Testis (tissue), 3 donors: Measurements from ENCODE around the gene BID. TPM values are rescaled to one million over a fixed set of nuclear protein-coding genes. Genes with fewer than 3 reads are reported as not detected.

Source experiments
- DNase-seq: peaks from one replicate; pipeline ENCODE4 v3.0.0-alpha.2; 2019
- H3K27ac ChIP-seq, 2 donors: fragments of 200-600 bp; sonication (generic); one replicate each; pipeline ENCODE4 v1.5.1; 2019
- H3K27me3 ChIP-seq: fragments of 200-600 bp; sonication (generic); one replicate; pipeline ENCODE4 v1.5.1; 2019
- H3K36me3 ChIP-seq: fragments of 200-600 bp; sonication (generic); one replicate; pipeline ENCODE4 v1.5.1; 2017; ENCODE audit warnings: low read depth; ENCODE audit errors: missing control alignments
- H3K4me1 ChIP-seq: fragments of 200-600 bp; sonication (generic); one replicate; pipeline ENCODE4 v1.5.1; 2019
- H3K4me3 ChIP-seq, 2 donors: fragments of 200-600 bp; sonication (generic); one replicate each; pipeline ENCODE4 v1.5.1; 2017 to 2019
- H3K9me3 ChIP-seq: fragments of 200-600 bp; sonication (generic); one replicate; pipeline ENCODE4 v1.5.1; 2017
- CTCF ChIP-seq, 3 experiments: fragments of 450-650 bp in 2 of 3; fragments of 200-600 bp in 1 of 3; sonication (generic) in 1 of 3; IDR thresholded peaks; one replicate each; pipeline ENCODE4 v1.5.1; 2016 to 2019; ENCODE audit warnings: antibody characterized with exemption in 3 of 3, mild to moderate bottlenecking in 2 of 3, moderate library complexity in 1 of 3
- POLR2A ChIP-seq: fragments of 450-650 bp; IDR thresholded peaks from one replicate; pipeline ENCODE4 v1.6.1; 2017; ENCODE audit warnings: antibody characterized with exemption, mild to moderate bottlenecking, moderate library complexity
- WGBS, 2 donors: methylation state at CpG; one replicate each; pipeline ENCODE4 v1.1.5; 2018; 5-methylcytosine and 5-hydroxymethylcytosine counted together
- intact Hi-C: fragments of 100-400 bp; cut with DNase I; formaldehyde crosslinking; loops from one replicate; pipeline ENCODE4 v1.15.1; 2023; ENCODE audit warnings: low total_unique reads
- polyA plus RNA-seq: library from polyadenylated mRNA; stranded (reverse); fragments of 350-450 nt; fragmentation: Illumina TruSeq; extraction: RNeasy Lipid Tissue Mini Kit (QIAGEN cat#74804); gene quantifications from one replicate; pipeline ENCODE4 v1.2.3, GENCODE V29; 2014; ENCODE audit warnings: low read depth, low replicate concordance; ENCODE audit not compliant: insufficient read depth
- total RNA-seq, 2 donors: library from RNA; depleted of rRNA; stranded (reverse); fragments of >200 nt; gene quantifications; one replicate each; pipeline ENCODE4 v1.2.3, GENCODE V29; 2016

Gene BID
- total and polyA plus RNA-seq, 3 donors from 2014 or later, result 6.9 to 8.4 (median 8.3) TPM

- no peaks in the 10 kb centered on the region for H3K4me1 ChIP-seq
- 78 to 96% methylated on average over 2 of the region's 2 CpGs for WGBS, 2 donors
- no peaks in the 10 kb centered on the region for H3K36me3 ChIP-seq
- TF ChIP-seq POLR2A (no peak), CTCF (IDR thresholded peaks at IDR 0.05) (no peak)
- H3K27ac ChIP-seq, result no peak overlapping the region
- H3K27me3 ChIP-seq, result no peaks in the 10 kb centered on the region
- H3K9me3 ChIP-seq, result no peaks in the 10 kb centered on the region
- intact Hi-C loops, result no loop called here
- no peak overlapping the region for H3K4me3 ChIP-seq
- no peak for DNase-seq
Observed at GRCh38 chr22:17806437-17806836, 32.2 kb upstream of the BID start.

- H3K9me3 ChIP-seq, result no peaks in the 10 kb centered on the region
- H3K4me3 ChIP-seq, result no peak overlapping the region
- 91 to 92% methylated on average over 19 to 22 of the region's 22 CpGs for WGBS, 2 donors
- H3K36me3 ChIP-seq, result no peaks in the 10 kb centered on the region
- intact Hi-C loops, result no loop called here
- no peak for DNase-seq
- TF ChIP-seq POLR2A, result no peak
- no peak for TF ChIP-seq CTCF (IDR thresholded peaks at IDR 0.05)
- no peak overlapping the region for H3K27ac ChIP-seq
- H3K27me3 ChIP-seq, result no peaks in the 10 kb centered on the region
- no peaks in the 10 kb centered on the region for H3K4me1 ChIP-seq
Observed at GRCh38 chr22:17804331-17805080, 30.2 kb upstream of the BID start.

GRCh38 chr22:17803609-17804270 lies 29.5 kb upstream of the BID start:
- Histone ChIP-seq H3K4me1 (no peaks in the 10 kb centered on the region), H3K27me3 (no peaks in the 10 kb centered on the region), H3K4me3 (no peak overlapping the region), H3K36me3 (no peaks in the 10 kb centered on the region), H3K27ac (no peak overlapping the region), H3K9me3 (no peaks in the 10 kb centered on the region)
- DNase-seq, result no peak
- TF ChIP-seq POLR2A, result no peak
- no peak for TF ChIP-seq CTCF (IDR thresholded peaks at IDR 0.05)
- WGBS, 2 donors, result 93 to 94% methylated on average over 17 to 20 of the region's 20 CpGs
- intact Hi-C loops, result no loop called here

- no peak overlapping the region for H3K4me3 ChIP-seq
- TF ChIP-seq POLR2A (no peak), CTCF (IDR thresholded peaks at IDR 0.05) (no peak)
- WGBS, 2 donors, result 73 to 93% methylated on average over 1 to 2 of the region's 2 CpGs
- H3K36me3 ChIP-seq, result no peaks in the 10 kb centered on the region
- no peaks in the 10 kb centered on the region for H3K9me3 ChIP-seq
- no peak overlapping the region for H3K27ac ChIP-seq
- no peaks in the 10 kb centered on the region for H3K4me1 ChIP-seq
- no peak for DNase-seq
- no peaks in the 10 kb centered on the region for H3K27me3 ChIP-seq
- intact Hi-C loops, result no loop called here
Observed at GRCh38 chr22:17802822-17803221, 28.6 kb upstream of the BID start.
